HepG2 (cell line): ENCODE measurements around the gene MMGT1.

Source experiments
- ARHGAP35 ChIP-seq: sonication (generic); formaldehyde crosslinking; IDR thresholded peaks from 2 replicates; pipeline ENCODE4 v1.9.0; 2022; ENCODE audit warnings: mild to moderate bottlenecking, inconsistent platforms, moderate library complexity, missing genetic modification reagents, borderline replicate concordance
- CTCF ChIP-seq: sonication (generic); formaldehyde crosslinking; IDR thresholded peaks from 2 replicates; pipeline ENCODE4 v1.5.0; 2020; ENCODE audit warnings: mild to moderate bottlenecking, missing genetic modification reagents, moderate library complexity
- EP300 ChIP-seq, 3 experiments: sonication (generic) in 1 of 3; formaldehyde crosslinking in 1 of 3; IDR thresholded peaks; 2 replicates each; pipeline versions ENCODE4 v1.5.1 to v1.6.1; 2011 to 2020; ENCODE audit warnings: low read depth in 2 of 3, low read length in 2 of 3, borderline replicate concordance in 1 of 3, improper control_type of control experiment in 1 of 3, mild to moderate bottlenecking in 1 of 3, missing genetic modification reagents in 1 of 3, moderate library complexity in 1 of 3
- ETS1 ChIP-seq: sonication (generic); formaldehyde crosslinking; IDR thresholded peaks from 2 replicates; pipeline ENCODE4 v1.4.0; 2020; ENCODE audit warnings: missing genetic modification reagents
- GABPA ChIP-seq, 2 experiments: IDR thresholded peaks; 2 replicates each; pipeline ENCODE4 v1.6.1; 2011 to 2016; ENCODE audit warnings: low read depth in 2 of 2, low read length in 1 of 2, missing biosample characterization in 1 of 2, missing genetic modification characterization in 1 of 2
- JUN ChIP-seq: sonication (generic); formaldehyde crosslinking; IDR thresholded peaks from 2 replicates; pipeline ENCODE4 v1.4.0; 2020; ENCODE audit warnings: mild to moderate bottlenecking, missing genetic modification reagents
- NCOR1 ChIP-seq: fragments of 200-600 bp; sonication (generic); IDR thresholded peaks from 2 replicates; pipeline ENCODE4 v1.7.0; 2017; ENCODE audit warnings: antibody characterized with exemption, low read length, borderline replicate concordance
- ZFP82 ChIP-seq: sonication (generic); formaldehyde crosslinking; IDR thresholded peaks from 2 replicates; pipeline ENCODE4 v1.5.1; 2020; ENCODE audit warnings: mild to moderate bottlenecking, missing genetic modification reagents, borderline replicate concordance
- ZNF296 ChIP-seq: sonication (generic); formaldehyde crosslinking; conservative IDR thresholded peaks from 2 replicates; pipeline ENCODE4 v1.5.0; 2020; ENCODE audit warnings: mild to moderate bottlenecking, missing genetic modification reagents
- ZNF33A ChIP-seq: sonication (generic); formaldehyde crosslinking; IDR thresholded peaks from 2 replicates; pipeline ENCODE4 v1.5.1; 2020; ENCODE audit warnings: missing genetic modification reagents, mild to moderate bottlenecking, moderate library complexity, borderline replicate concordance
- ZNF776 ChIP-seq: sonication (generic); formaldehyde crosslinking; IDR thresholded peaks from 2 replicates; pipeline ENCODE4 v1.4.0; 2020; ENCODE audit warnings: mild to moderate bottlenecking, missing genetic modification reagents
- ZNF781 ChIP-seq: sonication (generic); formaldehyde crosslinking; IDR thresholded peaks from 2 replicates; pipeline ENCODE4 v1.5.1; 2020; ENCODE audit warnings: borderline replicate concordance, mild to moderate bottlenecking, missing genetic modification reagents; ENCODE audit errors: not compliant biosample characterization

- TF ChIP-seq ZNF296 (no peak), JUN (CRISPR knock-in tag) (no peak), ZFP82 (CRISPR knock-in tag) (no peak), GABPA (IDR thresholded peaks at IDR 0.05; ENCODE audit: low read depth, low read length) (no peak), GABPA (CRISPR knock-in tag; IDR thresholded peaks at IDR 0.05; ENCODE audit: low read depth) (no peak), ZNF776 (no peak), CTCF (CRISPR knock-in tag) (no peak), NCOR1 (no peak), ZNF33A (CRISPR knock-in tag) (no peak), ETS1 (no peak), EP300 (IDR thresholded peaks at IDR 0.05; ENCODE audit: low read depth in 2 of 2, low read length in 2 of 2) (no peak), EP300 (CRISPR knock-in tag; IDR thresholded peaks at IDR 0.05; ENCODE audit: borderline replicate concordance) (no peak), ZNF781 (CRISPR knock-in tag) (no peak), ARHGAP35 (CRISPR knock-in tag) (no peak)
These were observed 3.8 kb upstream of the MMGT1 start for GRCh38 chrX:135977611-135978010.
